SU-DHL-6 (cell line): ENCODE data around the gene POLA2.
A peak's percentile ranks its signal among the peaks of the same experiment; 100 is the strongest.
"Not testable (repeated sequence)": the region's sequence is repeated elsewhere in the genome, so short reads cannot be mapped to it uniquely, and the experiment has no call there.

Source experiments
- H2AFZ ChIP-seq: fragments of 200-600 bp; sonication (generic); 2 replicates; pipeline ENCODE4 v1.6.1; 2014; ENCODE audit warnings: low read depth, mild to moderate bottlenecking, moderate library complexity, mixed read lengths, antibody characterized with exemption, low read length; ENCODE audit not compliant: severe bottlenecking
- H3F3A ChIP-seq: fragments of 200-600 bp; shearing (Covaris generic); 2 replicates; pipeline ENCODE4 v1.6.0; 2016; ENCODE audit warnings: antibody characterized with exemption, mild to moderate bottlenecking; ENCODE audit not compliant: insufficient read depth
- H3K27ac ChIP-seq: fragments of 200-600 bp; sonication (generic); 2 replicates; pipeline ENCODE4 v1.5.1; 2016; ENCODE audit warnings: low read depth, mild to moderate bottlenecking, low read length, moderate library complexity, mixed read lengths
- H3K27me3 ChIP-seq: fragments of 200-600 bp; sonication (generic), shearing (Covaris generic); 2 replicates; pipeline ENCODE4 v1.6.0; 2014; ENCODE audit warnings: mild to moderate bottlenecking, low read length
- H3K36me3 ChIP-seq: fragments of 200-600 bp; sonication (generic); 2 replicates; pipeline ENCODE4 v1.6.1; 2014; ENCODE audit warnings: mild to moderate bottlenecking, low read length, mixed read lengths
- H3K4me2 ChIP-seq: fragments of 300-600, 200-600 bp; shearing (Covaris generic), sonication (generic); 2 replicates; pipeline ENCODE4 v1.6.0; 2014; ENCODE audit warnings: low read length, low read depth, mild to moderate bottlenecking; ENCODE audit not compliant: poor library complexity, severe bottlenecking
- H3K4me3 ChIP-seq: fragments of 200-600 bp; sonication (generic); 2 replicates; pipeline ENCODE4 v1.5.1; 2014; ENCODE audit warnings: antibody characterized with exemption, low read length, mild to moderate bottlenecking, mixed read lengths; ENCODE audit not compliant: insufficient read depth, poor library complexity, severe bottlenecking
- H3K79me2 ChIP-seq: fragments of 200-600 bp; sonication (generic); 2 replicates; pipeline ENCODE4 v1.6.1; 2014; ENCODE audit warnings: mild to moderate bottlenecking, low read length, moderate library complexity; ENCODE audit not compliant: insufficient read depth
- H3K9ac ChIP-seq: fragments of 200-600 bp; sonication (generic); 2 replicates; pipeline ENCODE4 v1.7.0; 2014; ENCODE audit warnings: mild to moderate bottlenecking, low read length
- H3K9me2 ChIP-seq: fragments of 200-600 bp; sonication (generic); replicated peaks from 2 replicates; pipeline ENCODE4 v1.6.1; 2014; ENCODE audit warnings: low read length; ENCODE audit not compliant: insufficient read depth
- H3K9me3 ChIP-seq: fragments of 200-600 bp; sonication (generic); 2 replicates; pipeline ENCODE4 v1.6.1; 2014; ENCODE audit warnings: low read length, mixed read lengths; ENCODE audit not compliant: insufficient read depth
- H4K20me1 ChIP-seq: fragments of 200-600 bp; sonication (generic); 2 replicates; pipeline ENCODE4 v1.6.1; 2014; ENCODE audit warnings: low read depth, mild to moderate bottlenecking, antibody characterized with exemption, low read length, moderate library complexity, mixed read lengths
- EZH2phosphoT487 ChIP-seq: fragments of 200-600 bp; sonication (generic), shearing (Covaris generic); conservative IDR thresholded peaks from 2 replicates; pipeline ENCODE4 v1.6.1; 2018; ENCODE audit warnings: mild to moderate bottlenecking, antibody characterized with exemption, low read length, moderate library complexity, mixed read lengths
- TF ChIP-seq, protein P1 (sequence below): fragments of 200-600 bp; sonication (generic); IDR thresholded peaks from one replicate; pipeline ENCODE4 v1.5.1; 2017; ENCODE audit warnings: antibody characterized with exemption, mild to moderate bottlenecking, low read length, moderate library complexity; ENCODE audit not compliant: insufficient read depth, poor library complexity, severe bottlenecking

POLA2 gene

DNA sequence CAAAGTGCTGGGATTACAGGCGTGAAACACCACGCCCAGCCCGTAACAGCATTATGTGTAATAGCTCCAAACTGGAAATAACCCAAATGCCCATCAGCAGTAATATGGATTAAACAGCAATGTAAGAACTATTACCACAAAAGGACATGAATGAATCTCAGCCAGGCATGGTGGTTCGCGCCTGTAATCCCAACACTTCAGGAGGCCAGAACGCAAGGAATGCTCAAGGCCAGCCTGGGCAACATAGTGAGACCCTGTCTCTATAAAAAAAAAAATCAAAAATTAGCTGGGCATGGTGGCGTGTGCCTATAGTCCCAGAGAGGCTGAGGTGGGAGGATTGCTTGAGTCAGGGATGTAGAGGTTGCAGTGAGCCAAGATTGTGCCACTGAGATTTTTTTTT lies 68.8 kb downstream of the POLA2 start:
- Histone ChIP-seq H4K20me1 (no peaks in the 10 kb centered on the region), H2AFZ (no peak overlapping the region), H3K36me3 (no peaks in the 10 kb centered on the region), H3K4me3 (no peak overlapping the region), H3K9ac (no peak overlapping the region), H3K27ac (no peak overlapping the region), H3K4me2 (no peak overlapping the region), H3K9me2 (no peaks in the 10 kb centered on the region), H3F3A (peaks cover 17% of the 10 kb centered on the region; the same call in 1 of the 2 replicates), H3K27me3 (no peaks in the 10 kb centered on the region), H3K9me3 (no peaks in the 10 kb centered on the region), H3K79me2 (peaks cover 19% of the 10 kb centered on the region)
- TF ChIP-seq, protein P1, sequence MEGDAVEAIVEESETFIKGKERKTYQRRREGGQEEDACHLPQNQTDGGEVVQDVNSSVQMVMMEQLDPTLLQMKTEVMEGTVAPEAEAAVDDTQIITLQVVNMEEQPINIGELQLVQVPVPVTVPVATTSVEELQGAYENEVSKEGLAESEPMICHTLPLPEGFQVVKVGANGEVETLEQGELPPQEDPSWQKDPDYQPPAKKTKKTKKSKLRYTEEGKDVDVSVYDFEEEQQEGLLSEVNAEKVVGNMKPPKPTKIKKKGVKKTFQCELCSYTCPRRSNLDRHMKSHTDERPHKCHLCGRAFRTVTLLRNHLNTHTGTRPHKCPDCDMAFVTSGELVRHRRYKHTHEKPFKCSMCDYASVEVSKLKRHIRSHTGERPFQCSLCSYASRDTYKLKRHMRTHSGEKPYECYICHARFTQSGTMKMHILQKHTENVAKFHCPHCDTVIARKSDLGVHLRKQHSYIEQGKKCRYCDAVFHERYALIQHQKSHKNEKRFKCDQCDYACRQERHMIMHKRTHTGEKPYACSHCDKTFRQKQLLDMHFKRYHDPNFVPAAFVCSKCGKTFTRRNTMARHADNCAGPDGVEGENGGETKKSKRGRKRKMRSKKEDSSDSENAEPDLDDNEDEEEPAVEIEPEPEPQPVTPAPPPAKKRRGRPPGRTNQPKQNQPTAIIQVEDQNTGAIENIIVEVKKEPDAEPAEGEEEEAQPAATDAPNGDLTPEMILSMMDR, result no peak
- TF ChIP-seq EZH2phosphoT487, result no peak

DNA sequence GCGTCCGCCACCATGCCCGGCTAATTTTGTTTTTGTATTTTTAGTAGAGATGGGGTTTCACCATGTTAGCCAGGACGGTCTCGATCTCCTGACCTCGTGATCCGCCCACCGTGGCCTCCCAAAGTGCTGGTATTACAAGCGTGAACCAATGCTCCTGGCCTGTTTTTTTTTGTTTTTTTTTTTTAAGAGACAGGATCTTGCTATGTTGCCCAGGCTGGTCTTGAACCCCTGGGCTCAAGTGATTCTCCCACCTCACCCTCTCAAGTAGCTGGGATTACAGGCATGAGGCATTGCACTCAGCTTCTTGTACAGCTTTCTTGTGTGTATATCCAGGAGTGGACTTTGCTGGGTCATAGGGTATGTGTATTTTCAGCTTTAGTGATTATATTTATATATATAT lies 70.8 kb downstream of the POLA2 start:
- H3K4me3 ChIP-seq, H3K36me3 ChIP-seq, H4K20me1 ChIP-seq, H3K27ac ChIP-seq, H3K9me3 ChIP-seq, H3K27me3 ChIP-seq, H3K4me2 ChIP-seq, H3K9ac ChIP-seq, H3K9me2 ChIP-seq, H2AFZ ChIP-seq: not testable (repeated sequence)
- Histone ChIP-seq H3K79me2 (peaks cover 37% of the 10 kb centered on the region), H3F3A (peaks cover 17% of the 10 kb centered on the region; the same call in 1 of the 2 replicates)

DNA sequence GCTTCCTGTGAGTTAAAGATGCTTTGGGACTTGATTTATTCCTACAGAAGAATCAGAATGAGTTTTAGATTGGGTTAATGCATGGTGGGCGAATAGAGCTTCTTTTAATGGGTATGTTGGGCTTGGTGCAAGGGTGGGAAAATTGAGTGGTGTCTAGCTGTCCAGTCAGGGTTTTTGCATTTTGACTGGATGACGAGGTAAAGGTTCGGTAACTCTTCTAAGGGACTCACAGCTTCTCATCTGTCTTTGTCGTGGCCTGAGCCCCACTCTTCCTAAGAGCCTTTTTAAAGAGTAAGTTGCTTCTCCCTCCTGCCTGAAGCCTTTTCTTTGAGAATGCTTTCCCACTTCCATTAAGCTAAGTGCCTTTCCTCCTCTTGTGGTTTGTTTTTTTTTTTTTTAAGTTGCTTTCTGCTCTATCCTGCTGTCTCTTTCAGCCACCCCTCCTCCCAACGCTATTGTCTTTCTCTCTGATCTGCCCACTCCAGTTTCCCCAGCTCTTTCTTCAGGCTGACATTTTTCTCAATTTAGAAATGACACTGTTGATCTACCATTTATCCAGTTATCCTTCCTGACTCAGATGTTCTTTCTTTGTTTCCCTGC lies 73.0 kb downstream of the POLA2 start:
- Histone ChIP-seq H3K9me3 (no peaks in the 10 kb centered on the region), H3K27me3 (no peaks in the 10 kb centered on the region), H3K79me2 (peaks cover 59% of the 10 kb centered on the region), H3K4me3 (peak overlapping the region; percentile 68), H3K36me3 (no peaks in the 10 kb centered on the region), H3K27ac (no peak overlapping the region), H4K20me1 (no peaks in the 10 kb centered on the region), H3K9me2 (no peaks in the 10 kb centered on the region), H2AFZ (no peak overlapping the region), H3F3A (peaks cover 11% of the 10 kb centered on the region; the same call in 1 of the 2 replicates), H3K4me2 (peak overlapping the region; percentile 62), H3K9ac (peak overlapping the region; percentile 70)
- TF ChIP-seq, protein P1, result no peak
- no peak for TF ChIP-seq EZH2phosphoT487

DNA sequence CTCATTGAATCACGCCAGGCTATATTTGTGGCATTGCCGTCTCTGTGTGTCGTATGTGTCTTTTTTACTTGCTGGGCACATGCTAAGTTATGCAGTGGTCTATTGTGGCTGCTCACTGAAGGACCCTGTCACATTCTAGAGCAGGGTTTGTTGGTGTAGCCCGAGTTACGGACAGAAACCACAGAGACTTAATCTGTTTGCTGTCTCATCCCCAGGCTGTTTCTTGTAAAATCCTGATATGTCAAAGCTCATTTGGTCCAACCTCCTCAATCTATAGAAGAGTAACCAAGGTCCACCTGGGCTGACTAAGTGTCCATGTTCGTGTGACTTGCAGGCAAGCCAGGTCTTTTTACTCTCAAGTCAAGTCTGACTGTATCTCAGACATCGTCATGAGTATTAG lies 76.9 kb downstream of the POLA2 start:
- Histone ChIP-seq H2AFZ (no peak overlapping the region), H3K9ac (no peak overlapping the region), H3K27ac (no peak overlapping the region), H3K9me3 (no peaks in the 10 kb centered on the region), H3K36me3 (peaks cover 5% of the 10 kb centered on the region; the same call in 1 of the 2 replicates), H3K4me3 (no peak overlapping the region), H3F3A (no peaks in the 10 kb centered on the region), H3K4me2 (no peak overlapping the region), H3K27me3 (no peaks in the 10 kb centered on the region), H3K9me2 (no peaks in the 10 kb centered on the region), H3K79me2 (peaks cover 62% of the 10 kb centered on the region), H4K20me1 (no peaks in the 10 kb centered on the region)
- TF ChIP-seq, protein P1, result no peak
- TF ChIP-seq EZH2phosphoT487, result no peak
